ENCODE results near the gene CPN2. TPM values are rescaled to one million over a fixed set of nuclear protein-coding genes. Genes with fewer than 3 reads are reported as not detected.

The CPN2 gene
- total RNA-seq, 1 donor from 2014 or later, result 2.4 TPM

- Histone ChIP-seq H3K4me1 (no peaks in the 10 kb centered on the region), H3K36me3 (no peaks in the 10 kb centered on the region), H3K4me3 (no peak overlapping the region), H3K9me3 (replicated peaks) (no peaks in the 10 kb centered on the region), H3K27me3 (ENCODE audit: low read depth) (peaks cover 39% of the 10 kb centered on the region), H3K27ac (replicated peaks) (no peak overlapping the region)
- no peak for TF ChIP-seq CTCF (IDR thresholded peaks at IDR 0.05; ENCODE audit: borderline replicate concordance)
- intact Hi-C loops (cut with micrococcal nuclease), result no loop called here
- no peak for DNase-seq
These were observed 8.1 kb downstream of the CPN2 start for GRCh38 chr3:194342861-194343560.

- Histone ChIP-seq H3K27ac (replicated peaks) (no peak overlapping the region), H3K9me3 (replicated peaks) (no peaks in the 10 kb centered on the region), H3K27me3 (ENCODE audit: low read depth) (peaks cover 56% of the 10 kb centered on the region), H3K36me3 (no peaks in the 10 kb centered on the region), H3K4me1 (no peaks in the 10 kb centered on the region), H3K4me3 (no peak overlapping the region)
- no peak for DNase-seq
- intact Hi-C loops (cut with micrococcal nuclease), result no loop called here
- TF ChIP-seq CTCF (IDR thresholded peaks at IDR 0.05; ENCODE audit: borderline replicate concordance), result no peak
These were observed 10.2 kb downstream of the CPN2 start for GRCh38 chr3:194340757-194341400.

- Histone ChIP-seq H3K4me1 (no peaks in the 10 kb centered on the region), H3K4me3 (no peak overlapping the region), H3K27ac (replicated peaks) (no peak overlapping the region), H3K9me3 (replicated peaks) (no peaks in the 10 kb centered on the region), H3K27me3 (ENCODE audit: low read depth) (peaks cover 58% of the 10 kb centered on the region), H3K36me3 (no peaks in the 10 kb centered on the region)
- no peak for TF ChIP-seq CTCF (IDR thresholded peaks at IDR 0.05; ENCODE audit: borderline replicate concordance)
- no peak for DNase-seq
- intact Hi-C loops (cut with micrococcal nuclease), result loop anchor here (10.0 kb wide), 1 partner anchor 65 kb away; no protein-coding TSS in a partner anchor
These were observed 11.3 kb downstream of the CPN2 start for GRCh38 chr3:194339840-194340239.

GRCh38 chr3:194339356-194339755, 11.8 kb downstream of the CPN2 start:
- Histone ChIP-seq H3K9me3 (replicated peaks) (no peaks in the 10 kb centered on the region), H3K4me3 (no peak overlapping the region), H3K27ac (replicated peaks) (no peak overlapping the region), H3K4me1 (no peaks in the 10 kb centered on the region), H3K27me3 (ENCODE audit: low read depth) (peaks cover 58% of the 10 kb centered on the region), H3K36me3 (no peaks in the 10 kb centered on the region)
- intact Hi-C loops (cut with micrococcal nuclease), result loop anchor here (10.0 kb wide), 1 partner anchor 65 kb away; no protein-coding TSS in a partner anchor
- DNase-seq, result no peak
- no peak for TF ChIP-seq CTCF (IDR thresholded peaks at IDR 0.05; ENCODE audit: borderline replicate concordance)

GRCh38 chr3:194337965-194338753, 13.0 kb downstream of the CPN2 start:
- H3K9me3 ChIP-seq (replicated peaks), result no peaks in the 10 kb centered on the region
- no peak for TF ChIP-seq CTCF (IDR thresholded peaks at IDR 0.05; ENCODE audit: borderline replicate concordance)
- DNase-seq, result no peak
- H3K4me1 ChIP-seq, result peaks cover 8% of the 10 kb centered on the region
- intact Hi-C loops (cut with micrococcal nuclease), result loop anchor here (10.0 kb wide), 1 partner anchor 67 kb away; no protein-coding TSS in a partner anchor
- no peak overlapping the region for H3K4me3 ChIP-seq
- peaks cover 62% of the 10 kb centered on the region for H3K27me3 ChIP-seq (ENCODE audit: low read depth)
- no peaks in the 10 kb centered on the region for H3K36me3 ChIP-seq
- H3K27ac ChIP-seq (replicated peaks), result no peak overlapping the region

All from left ventricle myocardium inferior (tissue), 1 donor.